C4-2B (cell line): ENCODE measurements around the gene TAC3.
"Not testable (repeated sequence)": the region's sequence is repeated elsewhere in the genome, so short reads cannot be mapped to it uniquely, and the experiment has no call there.

ENCODE experiments used
- CTCF ChIP-seq: fragments of 450-650 bp; conservative IDR thresholded peaks from 2 replicates; pipeline ENCODE4 v1.5.1; 2017; ENCODE audit warnings: mild to moderate bottlenecking
- ZFX ChIP-seq: fragments of 450-650 bp; IDR thresholded peaks from 2 replicates; pipeline ENCODE4 v1.6.1; 2017

- not testable (repeated sequence) for TF ChIP-seq CTCF, ZFX
These were observed 2.0 kb upstream of the TAC3 start for GRCh38 chr12:57018353-57018752.
